ENCODE results near the gene TNFRSF25.

- TF ChIP-seq POLR2A (IDR thresholded peaks at IDR 0.05), result no peak
- no peak for TF ChIP-seq CTCF (IDR thresholded peaks at IDR 0.05)
Measured at GRCh38 chr1:6419804-6420453, 46.0 kb downstream of the TNFRSF25 start, which contains the start of gene HES2.
